GM12801 (cell line): ENCODE results near the gene SEMA6C.

ENCODE experiments used
- CTCF ChIP-seq: IDR thresholded peaks from one replicate; pipeline ENCODE4 v1.5.1; 2011; ENCODE audit warnings: control low read depth; ENCODE audit not compliant: insufficient read length; ENCODE audit errors: extremely low read depth

Gene SEMA6C

GRCh38 chr1:151142411-151143056 is 3.9 kb downstream of the SEMA6C start:
- no peak for TF ChIP-seq CTCF

- TF ChIP-seq CTCF: no peak
These were observed 8.6 kb downstream of the SEMA6C start for GRCh38 chr1:151137789-151138188.

DNA sequence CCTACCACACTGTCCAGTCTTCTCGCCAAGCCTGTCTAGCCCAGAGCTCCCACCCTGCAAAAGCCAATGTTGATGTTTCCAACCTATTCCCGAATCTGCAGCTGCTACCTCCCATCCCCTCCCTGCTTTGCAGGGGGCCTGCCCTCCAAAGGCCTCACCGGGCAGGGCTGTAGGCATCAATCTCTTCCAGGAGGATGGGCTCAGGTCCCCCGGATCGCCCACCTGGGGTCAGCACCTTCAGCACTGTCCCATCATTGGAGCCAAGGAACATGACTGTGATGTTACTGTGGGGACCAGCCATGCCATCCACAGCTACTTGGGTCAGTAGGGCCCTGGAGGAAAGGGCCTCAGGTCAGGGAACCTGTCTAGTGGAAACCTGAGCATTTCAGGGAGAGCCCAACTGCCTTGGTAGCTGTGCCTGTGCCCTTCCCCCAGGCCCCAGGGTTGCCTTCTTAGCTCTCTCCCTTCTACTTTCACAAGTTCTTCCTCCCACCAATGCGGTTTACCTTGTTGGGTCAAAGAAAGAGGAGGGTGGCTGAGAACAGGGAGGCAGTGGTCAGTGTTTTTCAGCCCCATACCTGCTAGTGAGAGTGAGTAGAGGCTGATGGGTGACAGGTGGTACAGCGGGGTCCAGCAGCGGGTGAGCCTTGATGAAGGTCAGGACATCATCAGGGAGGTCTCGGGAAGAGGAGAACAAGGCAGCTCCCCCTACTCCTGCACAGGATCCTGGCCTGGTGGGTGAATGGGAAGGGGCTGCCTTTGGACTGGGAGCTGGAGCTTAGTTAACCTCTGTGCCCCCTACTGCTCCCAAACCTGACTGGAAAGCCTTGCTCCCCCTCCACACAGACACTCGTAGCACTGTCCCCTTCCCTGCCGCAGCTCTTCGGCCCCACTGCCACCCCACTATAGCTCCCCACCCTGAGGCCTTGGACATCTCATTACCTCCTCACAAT is 10.7 kb downstream of the SEMA6C start:
- TF ChIP-seq CTCF: no peak

GRCh38 chr1:151134991-151135390 is 11.4 kb downstream of the SEMA6C start:
- no peak for TF ChIP-seq CTCF

DNA sequence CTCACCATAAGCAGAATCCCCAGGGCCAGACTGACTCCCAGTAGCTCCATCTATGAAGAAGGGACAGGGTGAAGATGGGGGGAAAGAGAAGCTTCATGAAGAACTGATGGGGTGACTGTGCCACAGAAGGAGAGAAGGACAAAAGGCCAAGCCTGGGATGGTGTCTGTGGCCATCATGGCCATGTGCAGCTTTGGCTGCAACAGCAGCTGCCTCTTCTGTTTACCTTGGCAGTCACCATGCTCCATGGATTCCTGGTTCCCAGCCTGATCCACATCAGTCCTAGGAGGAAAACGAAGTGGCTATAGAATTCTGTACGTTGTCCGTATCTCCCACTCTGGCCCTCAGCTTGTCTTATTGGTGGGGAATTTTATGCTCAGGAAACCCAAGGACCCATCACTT is 12.0 kb downstream of the SEMA6C start:
- TF ChIP-seq CTCF: no peak

DNA sequence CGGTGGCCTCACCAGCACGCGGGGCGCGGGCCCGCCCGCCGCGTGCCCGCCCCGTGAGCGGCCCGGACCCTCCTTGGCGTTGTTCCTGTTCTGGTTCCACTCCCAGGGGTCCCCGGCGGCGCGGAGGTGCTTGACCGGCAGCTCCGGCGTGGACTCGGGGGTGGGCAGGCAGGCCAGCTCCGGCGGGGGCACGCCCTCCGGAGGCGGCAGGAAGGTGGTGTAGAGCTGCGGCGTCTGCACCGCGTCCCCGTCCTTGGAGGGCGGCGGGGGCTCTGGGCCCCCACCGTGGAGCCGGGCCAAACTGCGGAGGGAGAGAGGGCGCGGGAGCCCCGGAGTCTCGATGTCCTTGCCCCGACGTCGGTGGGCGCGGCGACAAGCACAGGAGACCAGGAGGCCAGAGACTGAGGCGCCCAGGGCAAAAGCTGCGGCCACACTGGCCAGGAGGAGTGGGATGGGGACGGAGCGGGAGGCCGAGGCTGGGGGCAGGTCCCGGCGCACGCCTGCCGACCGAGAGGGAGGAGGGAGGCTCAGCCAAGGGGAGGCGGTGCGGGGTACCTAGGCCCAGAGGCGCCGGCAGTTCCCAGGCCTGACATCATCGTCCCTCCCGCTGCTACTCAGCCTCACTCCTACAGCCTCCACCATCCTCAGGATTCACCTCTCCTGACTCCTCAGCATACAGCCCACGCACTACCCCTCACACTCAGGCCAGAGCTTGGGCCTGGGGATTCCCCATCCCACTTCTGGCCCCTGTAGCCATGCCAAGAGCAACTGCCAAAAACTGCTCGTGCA is 13.2 kb downstream of the SEMA6C start:
- TF ChIP-seq CTCF: no peak
